ENCODE data around the gene SAP30BP.

DNA sequence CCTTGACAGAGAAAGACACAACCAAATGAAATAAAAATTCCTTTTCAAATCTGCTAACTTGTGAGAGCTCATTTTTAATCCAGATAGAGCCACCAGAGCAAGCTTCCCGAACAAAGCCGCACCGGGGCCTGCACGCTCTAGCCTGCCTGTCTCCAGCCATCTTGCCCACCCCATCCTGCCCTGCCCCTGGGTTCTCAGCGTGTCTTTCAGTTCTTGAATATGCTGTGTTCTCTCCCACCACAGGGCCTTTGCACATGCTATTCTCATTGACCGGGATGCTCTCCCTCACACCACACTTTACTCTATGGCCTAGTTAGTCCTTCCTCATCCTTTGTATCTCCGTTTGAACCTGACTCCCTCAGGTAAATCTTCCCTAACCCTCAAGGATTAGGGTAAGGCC is 19.2 kb upstream of the SAP30BP start:
- TF ChIP-seq, protein P1, sequence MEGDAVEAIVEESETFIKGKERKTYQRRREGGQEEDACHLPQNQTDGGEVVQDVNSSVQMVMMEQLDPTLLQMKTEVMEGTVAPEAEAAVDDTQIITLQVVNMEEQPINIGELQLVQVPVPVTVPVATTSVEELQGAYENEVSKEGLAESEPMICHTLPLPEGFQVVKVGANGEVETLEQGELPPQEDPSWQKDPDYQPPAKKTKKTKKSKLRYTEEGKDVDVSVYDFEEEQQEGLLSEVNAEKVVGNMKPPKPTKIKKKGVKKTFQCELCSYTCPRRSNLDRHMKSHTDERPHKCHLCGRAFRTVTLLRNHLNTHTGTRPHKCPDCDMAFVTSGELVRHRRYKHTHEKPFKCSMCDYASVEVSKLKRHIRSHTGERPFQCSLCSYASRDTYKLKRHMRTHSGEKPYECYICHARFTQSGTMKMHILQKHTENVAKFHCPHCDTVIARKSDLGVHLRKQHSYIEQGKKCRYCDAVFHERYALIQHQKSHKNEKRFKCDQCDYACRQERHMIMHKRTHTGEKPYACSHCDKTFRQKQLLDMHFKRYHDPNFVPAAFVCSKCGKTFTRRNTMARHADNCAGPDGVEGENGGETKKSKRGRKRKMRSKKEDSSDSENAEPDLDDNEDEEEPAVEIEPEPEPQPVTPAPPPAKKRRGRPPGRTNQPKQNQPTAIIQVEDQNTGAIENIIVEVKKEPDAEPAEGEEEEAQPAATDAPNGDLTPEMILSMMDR (IDR thresholded peaks at IDR 0.05), result no peak
- no peak for TF ChIP-seq POLR2A (IDR thresholded peaks at IDR 0.05)

Data from suprapubic skin (tissue), 3 donors.